LNCAP (cell line): ENCODE results near the gene PRKCZ.

Source experiments
- CTCF ChIP-seq: fragments of 450-650 bp; IDR thresholded peaks from 2 replicates; pipeline ENCODE4 v1.5.1; 2017; ENCODE audit warnings: mild to moderate bottlenecking

The PRKCZ gene

DNA sequence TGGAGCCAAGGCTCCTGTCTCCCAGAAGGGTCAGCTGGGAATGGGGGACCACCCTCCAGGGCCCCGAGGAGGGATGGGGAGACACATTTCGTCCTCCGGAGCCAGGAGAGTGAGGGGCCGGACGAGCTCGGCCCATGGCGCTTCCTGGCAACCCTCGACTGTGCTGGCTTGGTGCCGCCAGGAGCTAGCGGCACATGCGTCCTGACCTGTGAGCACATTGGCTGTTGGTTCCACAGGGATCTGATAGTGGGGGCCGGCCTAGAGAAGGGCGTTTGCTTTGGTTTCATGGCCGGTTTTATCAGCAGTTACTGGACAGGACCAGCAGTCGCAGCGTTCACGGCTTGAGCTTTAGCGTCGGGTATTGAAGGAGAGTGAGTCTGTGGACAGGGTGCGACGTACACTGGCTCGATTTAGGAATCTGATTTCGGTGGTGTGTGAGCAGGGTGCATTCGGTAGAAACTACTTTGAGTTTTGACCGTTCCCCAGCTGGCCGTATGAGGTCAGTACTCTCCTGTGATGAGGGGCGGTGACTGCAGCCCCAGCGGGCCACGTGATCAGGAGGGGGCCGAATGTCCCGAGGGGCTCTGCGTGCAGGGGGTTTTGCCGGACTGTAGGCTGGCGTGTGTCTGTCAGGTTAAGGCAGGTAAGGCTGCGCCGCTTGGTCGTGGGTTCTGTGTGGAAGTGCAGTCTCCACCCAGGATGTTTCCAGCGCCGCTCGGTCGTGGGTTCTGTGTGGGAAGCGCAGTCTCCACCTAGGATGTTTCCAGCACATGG, 125.7 kb downstream of the PRKCZ start:
- TF ChIP-seq CTCF: no peak

DNA sequence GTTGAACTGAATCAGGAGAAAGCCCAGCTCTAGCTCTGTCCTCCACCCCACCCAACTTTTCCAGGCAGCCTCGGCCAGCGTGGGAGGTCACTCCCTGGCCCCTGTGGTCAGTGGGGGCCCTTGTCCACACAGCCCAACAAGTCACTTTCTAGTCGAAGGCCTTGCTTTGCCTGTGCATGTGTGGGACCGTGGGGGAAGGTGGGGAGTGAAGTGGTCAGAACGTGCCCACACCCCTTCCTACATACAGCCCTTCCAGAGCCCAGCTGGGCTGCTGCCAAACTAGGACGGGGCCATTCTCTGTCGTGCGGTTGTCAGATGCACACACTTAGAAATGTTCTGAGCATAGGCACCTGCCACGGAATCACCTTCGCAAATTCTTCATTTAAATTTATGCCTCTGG, 126.4 kb downstream of the PRKCZ start:
- no peak for TF ChIP-seq CTCF

GRCh38 chr1:2177541-2177940, 127.3 kb downstream of the PRKCZ start:
- no peak for TF ChIP-seq CTCF

DNA sequence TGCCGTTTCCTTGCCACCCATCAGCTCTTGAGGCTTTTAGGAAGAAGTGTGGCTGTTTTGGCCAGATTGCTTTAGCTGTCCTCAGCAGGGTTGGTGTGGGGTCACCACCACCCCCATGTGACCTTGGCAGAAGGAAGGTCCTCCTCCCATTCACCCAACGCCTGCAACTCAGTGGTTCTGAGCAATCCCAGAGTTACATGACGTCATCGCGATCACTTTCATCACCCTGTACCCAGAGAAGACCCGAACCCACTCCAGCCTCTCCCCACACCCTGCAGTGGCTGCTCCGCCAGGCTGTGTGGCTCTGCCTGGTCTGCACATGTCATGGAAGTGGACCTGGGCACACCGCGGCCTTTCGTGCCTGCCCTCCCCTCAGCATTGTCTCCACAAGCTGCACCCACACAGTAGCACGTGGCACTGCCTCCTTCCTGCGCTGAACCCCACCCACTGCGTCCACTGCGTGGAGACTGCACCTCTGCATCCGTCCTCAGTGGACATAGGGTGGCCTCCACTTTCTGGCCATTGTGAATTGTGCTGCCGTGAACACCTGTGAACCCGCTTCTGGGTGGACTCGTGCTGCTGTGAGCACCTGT, 127.8 kb downstream of the PRKCZ start:
- no peak for TF ChIP-seq CTCF

- TF ChIP-seq CTCF: no peak
Measured at GRCh38 chr1:2178875-2179274, 128.7 kb downstream of the PRKCZ start.

DNA sequence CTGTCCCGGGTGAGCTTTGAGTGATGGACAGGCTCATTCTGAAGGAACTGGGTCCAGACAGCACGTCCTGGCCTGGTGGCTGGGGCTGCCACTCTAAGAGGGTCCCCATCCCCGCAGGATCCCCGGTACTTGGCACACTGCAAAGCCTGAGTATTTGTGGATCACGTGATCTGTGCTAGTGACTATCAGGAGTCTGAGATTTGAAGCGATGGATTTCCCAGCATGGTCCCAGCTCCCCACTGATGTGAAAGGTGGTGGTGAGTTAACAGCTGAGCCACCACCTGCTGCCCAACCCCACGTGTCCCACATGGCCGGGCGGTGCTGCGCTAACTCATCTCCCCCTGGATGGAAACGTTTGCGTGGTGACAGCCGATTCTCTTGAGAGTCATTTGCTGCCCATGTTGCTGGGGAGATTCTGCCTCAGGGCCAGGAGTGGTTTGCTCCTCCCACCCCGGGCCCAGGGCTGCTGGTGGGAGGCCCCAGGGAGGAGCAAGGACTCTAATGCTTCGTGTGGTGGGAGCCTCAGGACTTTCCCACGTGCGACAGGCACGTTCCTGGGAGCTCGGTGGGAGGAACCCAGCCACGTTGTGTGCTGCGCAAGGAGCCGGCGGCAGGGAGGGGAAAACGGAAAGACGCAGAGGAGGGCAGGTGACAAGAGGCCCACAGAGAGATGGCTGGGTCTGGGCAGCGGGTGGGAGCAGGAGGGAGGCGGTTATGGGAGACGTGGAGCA, 129.2 kb downstream of the PRKCZ start:
- TF ChIP-seq CTCF: no peak

GRCh38 chr1:2180297-2181245, 130.4 kb downstream of the PRKCZ start:
- TF ChIP-seq CTCF: no peak
